Measurements from ENCODE around the gene ST3GAL3. TPM values are rescaled to one million over a fixed set of nuclear protein-coding genes. Genes with fewer than 3 reads are reported as not detected.

Gene ST3GAL3
- total and polyA plus RNA-seq, 10 of the 15 experiments (the other 5 are each of a cell fraction or from before 2014, with no cell fraction given), result 1.2 to 19.3 (median 11.0) TPM

DNA sequence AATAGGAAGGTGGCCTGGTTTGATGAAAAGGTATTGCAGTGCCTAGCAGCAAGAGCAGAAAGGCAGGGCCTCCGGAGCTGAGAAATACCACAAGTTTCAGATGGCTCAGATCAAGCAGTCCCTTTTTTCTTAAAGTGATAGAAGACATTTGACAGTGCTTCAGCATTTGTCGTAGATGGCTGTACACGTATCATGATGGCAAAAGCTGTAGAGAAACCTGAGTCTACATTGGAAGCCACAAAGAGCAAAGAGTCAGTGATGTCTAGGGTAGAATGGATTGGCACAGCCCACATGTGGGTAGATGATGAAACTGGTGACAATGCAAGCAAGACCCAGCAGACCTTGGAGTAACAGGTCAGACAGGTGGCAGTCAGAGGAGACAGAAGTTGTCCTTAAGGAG is 124.9 kb downstream of the ST3GAL3 start (continued):
- TF ChIP-seq, protein P1, sequence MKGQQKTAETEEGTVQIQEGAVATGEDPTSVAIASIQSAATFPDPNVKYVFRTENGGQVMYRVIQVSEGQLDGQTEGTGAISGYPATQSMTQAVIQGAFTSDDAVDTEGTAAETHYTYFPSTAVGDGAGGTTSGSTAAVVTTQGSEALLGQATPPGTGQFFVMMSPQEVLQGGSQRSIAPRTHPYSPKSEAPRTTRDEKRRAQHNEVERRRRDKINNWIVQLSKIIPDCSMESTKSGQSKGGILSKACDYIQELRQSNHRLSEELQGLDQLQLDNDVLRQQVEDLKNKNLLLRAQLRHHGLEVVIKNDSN (IDR thresholded peaks at IDR 0.05; ENCODE audit: borderline replicate concordance, extremely low read length, insufficient read depth, low read depth, low read length), result no peak
- no peak for TF ChIP-seq DPF2 (IDR thresholded peaks at IDR 0.05)
- no peak for TF ChIP-seq SIN3A (IDR thresholded peaks at IDR 0.05; ENCODE audit: low read depth, low read length)
- no peak for TF ChIP-seq ASH2L (IDR thresholded peaks at IDR 0.05; ENCODE audit: borderline replicate concordance, low read depth)
- TF ChIP-seq ZNF384 (IDR thresholded peaks at IDR 0.05; ENCODE audit: borderline replicate concordance, low read depth, low read length), result peak; percentile 82
- TF ChIP-seq HCFC1 (IDR thresholded peaks at IDR 0.05; ENCODE audit: low read length), result no peak
- no peak for TF ChIP-seq MTA2 (IDR thresholded peaks at IDR 0.05; ENCODE audit: low read depth)
- no peak for TF ChIP-seq RBBP5 (conservative IDR thresholded peaks at IDR 0.05)
- TF ChIP-seq KAT2A (conservative IDR thresholded peaks at IDR 0.05; ENCODE audit: control insufficient read depth, low read depth, low read length), result no peak
- TF ChIP-seq TARDBP (IDR thresholded peaks at IDR 0.05; ENCODE audit: borderline replicate concordance), result no peak
- no peak for TF ChIP-seq POU2F2 (IDR thresholded peaks at IDR 0.05; ENCODE audit: borderline replicate concordance, low read depth, low read length)
- TF ChIP-seq NR2C1 (IDR thresholded peaks at IDR 0.05), result no peak
- TF ChIP-seq MXI1 (IDR thresholded peaks at IDR 0.05; ENCODE audit: low read depth, low read length), result no peak
- peak; percentile 10; the same call in 1 of the 2 replicates for TF ChIP-seq IKZF1 (conservative IDR thresholded peaks at IDR 0.05)
- no peak for TF ChIP-seq SMAD1 (IDR thresholded peaks at IDR 0.05; ENCODE audit: low read depth, partially characterized antibody)
- TF ChIP-seq, protein P2, sequence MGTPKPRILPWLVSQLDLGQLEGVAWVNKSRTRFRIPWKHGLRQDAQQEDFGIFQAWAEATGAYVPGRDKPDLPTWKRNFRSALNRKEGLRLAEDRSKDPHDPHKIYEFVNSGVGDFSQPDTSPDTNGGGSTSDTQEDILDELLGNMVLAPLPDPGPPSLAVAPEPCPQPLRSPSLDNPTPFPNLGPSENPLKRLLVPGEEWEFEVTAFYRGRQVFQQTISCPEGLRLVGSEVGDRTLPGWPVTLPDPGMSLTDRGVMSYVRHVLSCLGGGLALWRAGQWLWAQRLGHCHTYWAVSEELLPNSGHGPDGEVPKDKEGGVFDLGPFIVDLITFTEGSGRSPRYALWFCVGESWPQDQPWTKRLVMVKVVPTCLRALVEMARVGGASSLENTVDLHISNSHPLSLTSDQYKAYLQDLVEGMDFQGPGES (IDR thresholded peaks at IDR 0.05), result no peak
- TF ChIP-seq FOXK2 (IDR thresholded peaks at IDR 0.05), result no peak
- TF ChIP-seq ZBED1 (IDR thresholded peaks at IDR 0.05; ENCODE audit: borderline replicate concordance), result no peak
- no peak for TF ChIP-seq IKZF2 (IDR thresholded peaks at IDR 0.05)
- no peak for TF ChIP-seq ZNF207 (IDR thresholded peaks at IDR 0.05; ENCODE audit: borderline replicate concordance)
- no peak for TF ChIP-seq BMI1 (IDR thresholded peaks at IDR 0.05; ENCODE audit: borderline replicate concordance)
- TF ChIP-seq, protein P3, sequence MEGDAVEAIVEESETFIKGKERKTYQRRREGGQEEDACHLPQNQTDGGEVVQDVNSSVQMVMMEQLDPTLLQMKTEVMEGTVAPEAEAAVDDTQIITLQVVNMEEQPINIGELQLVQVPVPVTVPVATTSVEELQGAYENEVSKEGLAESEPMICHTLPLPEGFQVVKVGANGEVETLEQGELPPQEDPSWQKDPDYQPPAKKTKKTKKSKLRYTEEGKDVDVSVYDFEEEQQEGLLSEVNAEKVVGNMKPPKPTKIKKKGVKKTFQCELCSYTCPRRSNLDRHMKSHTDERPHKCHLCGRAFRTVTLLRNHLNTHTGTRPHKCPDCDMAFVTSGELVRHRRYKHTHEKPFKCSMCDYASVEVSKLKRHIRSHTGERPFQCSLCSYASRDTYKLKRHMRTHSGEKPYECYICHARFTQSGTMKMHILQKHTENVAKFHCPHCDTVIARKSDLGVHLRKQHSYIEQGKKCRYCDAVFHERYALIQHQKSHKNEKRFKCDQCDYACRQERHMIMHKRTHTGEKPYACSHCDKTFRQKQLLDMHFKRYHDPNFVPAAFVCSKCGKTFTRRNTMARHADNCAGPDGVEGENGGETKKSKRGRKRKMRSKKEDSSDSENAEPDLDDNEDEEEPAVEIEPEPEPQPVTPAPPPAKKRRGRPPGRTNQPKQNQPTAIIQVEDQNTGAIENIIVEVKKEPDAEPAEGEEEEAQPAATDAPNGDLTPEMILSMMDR (IDR thresholded peaks at IDR 0.05 in 2 of 3, conservative IDR thresholded peaks at IDR 0.05 in 1 of 3; ENCODE audit: control insufficient read depth in 2 of 3, extremely low read depth in 1 of 3, insufficient read depth in 1 of 3, low read depth in 3 of 3, low read length in 3 of 3), result no peak
- no peak; the same call in 1 of the 2 replicates for TF ChIP-seq YY1 (IDR thresholded peaks at IDR 0.05; ENCODE audit: low read depth, low read length)
- no peak for TF ChIP-seq BHLHE40 (IDR thresholded peaks at IDR 0.05; ENCODE audit: borderline replicate concordance in 1 of 2, low read depth in 2 of 2, low read length in 1 of 2)
- no peak for TF ChIP-seq CHD4 (IDR thresholded peaks at IDR 0.05)
- no peak for TF ChIP-seq BCL11A (IDR thresholded peaks at IDR 0.05; ENCODE audit: low read depth, low read length)
- TF ChIP-seq RFX5 (IDR thresholded peaks at IDR 0.05; ENCODE audit: low read depth, low read length), result no peak
- TF ChIP-seq BACH1 (IDR thresholded peaks at IDR 0.05; ENCODE audit: borderline replicate concordance), result no peak
- TF ChIP-seq SUZ12 (IDR thresholded peaks at IDR 0.05; ENCODE audit: unreplicated experiment), result no peak

Data from GM12878 (cell line).